Amygdala (tissue), 56 donors: Measurements from ENCODE around the gene CPNE5.

Experiments
- DNase-seq, 56 donors: peaks; one replicate each; lab custom pipeline; 2025; lab: John Stamatoyannopoulos, UW

Gene CPNE5

GRCh38 chr6:36752187-36752885, 86.9 kb downstream of the CPNE5 start:
- DNase-seq = no peak

GRCh38 chr6:36751833-36752186, 87.4 kb downstream of the CPNE5 start:
- no peak for DNase-seq

- DNase-seq = no peak
Measured at GRCh38 chr6:36751091-36751490, 88.2 kb downstream of the CPNE5 start.

DNA sequence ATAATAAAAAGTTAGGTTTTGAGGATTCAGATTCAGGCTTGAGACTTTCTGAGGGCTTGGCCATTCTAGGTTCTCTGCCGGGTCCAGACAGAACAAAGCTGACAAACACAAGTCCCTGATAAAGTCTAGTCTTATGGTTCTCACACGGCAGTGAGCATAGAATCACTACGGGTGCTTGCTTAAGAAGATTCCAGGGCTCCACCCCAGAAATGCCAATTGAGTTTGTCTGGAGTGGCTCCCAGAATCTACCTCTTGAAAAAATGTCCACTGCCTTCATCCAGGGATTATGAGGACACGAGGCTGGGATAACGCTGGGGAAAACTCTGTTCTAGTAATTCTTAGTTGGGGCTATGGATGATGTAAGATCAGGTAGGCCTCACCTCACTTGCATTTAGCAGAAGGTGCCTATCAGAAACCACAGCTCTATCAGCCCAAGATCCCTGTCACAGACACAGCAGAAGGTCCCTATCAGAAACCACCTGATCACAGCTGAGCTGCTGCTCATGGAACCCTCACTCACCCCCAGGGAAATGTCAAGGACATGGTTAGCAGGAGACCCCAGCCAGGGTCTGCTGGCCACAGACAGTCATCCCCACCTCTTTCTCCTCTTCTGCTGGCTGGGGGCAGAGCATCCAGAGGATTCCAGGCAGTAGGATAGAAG, 89.3 kb downstream of the CPNE5 start:
- no peak for DNase-seq

DNA sequence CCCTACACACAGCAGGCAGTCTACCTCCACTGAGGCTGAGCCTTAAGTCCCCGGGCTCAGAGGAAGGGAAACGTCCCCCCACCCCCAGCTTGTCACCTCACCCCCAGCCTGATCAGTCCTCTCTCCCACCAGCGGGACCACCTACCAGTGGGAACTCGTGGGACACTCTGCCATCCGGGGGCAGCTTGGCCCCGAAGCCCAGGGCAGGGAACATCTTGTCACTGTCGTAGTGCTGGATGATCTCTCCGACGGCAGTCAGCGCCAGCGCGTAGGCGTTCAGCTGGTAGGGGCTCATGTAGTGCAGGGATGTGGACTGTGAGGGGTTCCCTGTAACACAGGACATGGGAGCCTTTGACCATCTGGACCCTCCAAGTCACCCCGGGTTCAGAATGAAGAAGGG, 93.0 kb downstream of the CPNE5 start:
- no peak for DNase-seq

GRCh38 chr6:36745836-36746235, 93.4 kb downstream of the CPNE5 start:
- DNase-seq = no peak

DNA sequence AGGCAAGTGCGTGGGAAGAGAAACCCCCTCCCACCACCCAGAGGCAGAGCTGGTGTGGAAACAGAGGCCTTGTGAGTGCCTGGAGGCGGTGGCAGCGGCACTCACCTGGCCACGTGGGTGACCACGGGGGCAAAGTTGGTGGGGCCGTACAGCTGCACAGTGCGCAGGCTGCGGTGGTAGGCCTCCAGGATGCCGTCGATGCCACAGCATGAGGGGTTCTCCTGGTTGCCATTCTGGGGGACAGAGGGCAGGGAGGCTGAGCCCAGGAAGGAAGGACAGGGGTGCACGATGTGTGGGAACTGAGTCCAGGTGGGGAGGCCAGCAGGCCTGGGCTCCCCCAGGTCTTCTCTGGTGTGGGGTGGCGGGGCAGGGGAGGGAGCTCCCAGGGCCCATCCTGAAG, 94.0 kb downstream of the CPNE5 start:
- no peak for DNase-seq

DNA sequence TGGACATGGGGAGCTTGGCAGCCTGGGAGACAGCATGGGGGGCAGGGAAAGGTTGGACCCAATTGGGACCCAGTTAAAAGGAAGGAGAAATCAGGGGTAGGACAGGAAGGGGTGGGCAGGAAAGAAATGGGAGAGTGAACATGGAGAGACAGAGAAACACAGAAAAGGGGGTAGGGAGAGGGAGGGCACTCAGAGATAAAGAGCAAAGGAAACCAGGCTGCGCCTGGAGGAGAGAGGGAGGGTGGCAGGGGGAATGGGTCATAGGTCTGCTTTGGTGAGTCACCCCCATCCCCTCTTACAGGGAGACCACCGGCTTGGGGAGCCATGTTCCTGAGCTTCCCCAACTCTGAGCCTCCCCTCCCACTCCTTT, 95.0 kb downstream of the CPNE5 start:
- DNase-seq = no peak

DNA sequence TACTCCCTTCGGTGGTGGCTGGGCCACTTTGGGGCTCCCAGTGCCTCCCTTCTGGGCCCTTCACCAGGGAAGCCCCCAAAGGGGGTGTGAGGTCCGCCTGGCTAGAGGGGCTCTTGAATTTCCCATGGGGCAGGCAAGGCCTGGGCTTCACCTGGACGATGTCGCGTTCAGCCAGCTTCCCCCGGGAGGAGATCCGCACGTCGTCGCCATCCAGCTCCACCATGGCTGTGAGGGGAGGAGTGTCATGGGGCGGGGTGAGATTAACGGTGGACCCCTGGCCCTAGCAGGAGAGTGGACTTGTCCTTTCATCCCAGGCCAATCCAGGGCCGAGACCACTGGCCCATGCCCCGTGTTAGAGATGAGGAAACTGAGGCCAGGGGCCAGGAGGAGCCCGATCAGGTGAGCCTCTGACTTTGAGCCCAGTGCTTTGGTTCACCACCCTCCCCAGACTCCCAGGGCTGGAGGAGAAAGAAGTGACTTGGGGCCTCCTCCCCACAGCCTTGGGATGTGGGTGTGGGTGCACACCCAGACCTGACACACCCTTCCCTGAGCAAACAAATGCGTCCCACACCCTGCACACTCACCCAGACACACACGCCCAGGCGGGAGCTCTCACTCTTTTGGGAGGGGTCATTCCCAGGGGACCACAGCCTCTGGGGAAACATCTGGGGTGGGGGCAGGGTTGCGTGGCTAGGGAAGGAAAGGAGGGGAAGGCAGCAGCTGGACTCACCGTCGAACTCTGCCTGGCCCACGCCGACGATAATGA, 95.5 kb downstream of the CPNE5 start:
- DNase-seq = no peak

DNA sequence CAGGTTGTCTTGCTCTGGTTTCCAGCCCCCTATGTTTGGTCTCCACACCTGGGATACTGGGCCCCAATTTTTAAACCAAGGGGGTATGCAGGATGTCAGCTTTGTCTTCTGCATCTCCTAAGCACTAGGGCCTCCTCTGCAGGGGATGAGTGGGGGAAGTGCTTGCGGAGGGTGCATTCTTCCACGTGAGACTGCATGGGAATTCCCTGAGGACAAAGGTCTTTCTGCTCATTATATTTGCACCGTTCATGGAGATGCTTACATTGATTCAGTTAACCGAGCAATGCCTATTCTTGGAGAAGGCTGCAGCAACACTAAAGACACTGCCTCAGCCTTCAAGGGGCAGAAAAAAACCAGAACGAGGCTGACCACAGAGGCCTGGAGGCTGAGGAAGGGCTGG, 96.2 kb downstream of the CPNE5 start:
- DNase-seq = no peak

- DNase-seq = no peak
Measured at GRCh38 chr6:36742146-36742545, 97.1 kb downstream of the CPNE5 start.

DNA sequence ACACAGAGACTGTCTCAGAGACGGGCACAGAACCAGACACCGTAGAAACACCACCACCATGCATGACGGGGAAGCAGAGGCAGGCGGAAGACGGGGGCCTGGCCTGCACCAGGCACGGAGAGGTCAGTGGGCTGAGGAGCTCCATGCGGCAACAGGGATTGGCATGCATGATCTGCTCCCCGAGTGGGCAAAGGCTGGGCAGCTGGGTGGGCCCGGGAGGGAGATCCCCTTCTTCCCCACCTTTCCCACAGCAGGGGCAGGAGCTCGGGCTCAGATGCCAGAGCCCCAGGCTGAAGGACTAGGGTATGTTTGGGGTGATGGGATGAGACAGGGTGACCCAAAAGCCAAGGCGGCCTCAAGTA, 98.4 kb downstream of the CPNE5 start:
- no peak for DNase-seq

GRCh38 chr6:36739947-36740817, 99.1 kb downstream of the CPNE5 start:
- DNase-seq = peak in 1 of 56 donors; percentile 4

DNA sequence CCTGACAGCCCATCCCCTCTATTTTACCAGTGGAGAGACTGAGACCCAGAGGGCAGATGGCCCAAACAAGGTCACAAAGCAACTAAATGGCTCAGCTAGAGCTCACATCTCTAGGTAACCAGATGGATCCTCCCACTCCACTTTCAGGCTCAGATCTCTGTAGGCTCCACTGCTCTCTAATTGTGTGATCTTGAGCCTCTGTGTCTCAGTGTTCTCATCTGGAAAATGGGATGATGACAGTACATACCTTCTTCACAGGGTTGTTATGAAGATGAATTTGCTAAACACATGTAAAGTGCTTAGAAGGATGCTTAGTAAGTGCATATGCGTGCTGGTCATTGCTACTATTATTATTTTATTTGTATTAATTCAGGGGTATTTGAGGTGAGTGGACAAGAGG, 101.1 kb downstream of the CPNE5 start:
- no peak for DNase-seq

GRCh38 chr6:36737043-36737785, 102.0 kb downstream of the CPNE5 start:
- no peak for DNase-seq

DNA sequence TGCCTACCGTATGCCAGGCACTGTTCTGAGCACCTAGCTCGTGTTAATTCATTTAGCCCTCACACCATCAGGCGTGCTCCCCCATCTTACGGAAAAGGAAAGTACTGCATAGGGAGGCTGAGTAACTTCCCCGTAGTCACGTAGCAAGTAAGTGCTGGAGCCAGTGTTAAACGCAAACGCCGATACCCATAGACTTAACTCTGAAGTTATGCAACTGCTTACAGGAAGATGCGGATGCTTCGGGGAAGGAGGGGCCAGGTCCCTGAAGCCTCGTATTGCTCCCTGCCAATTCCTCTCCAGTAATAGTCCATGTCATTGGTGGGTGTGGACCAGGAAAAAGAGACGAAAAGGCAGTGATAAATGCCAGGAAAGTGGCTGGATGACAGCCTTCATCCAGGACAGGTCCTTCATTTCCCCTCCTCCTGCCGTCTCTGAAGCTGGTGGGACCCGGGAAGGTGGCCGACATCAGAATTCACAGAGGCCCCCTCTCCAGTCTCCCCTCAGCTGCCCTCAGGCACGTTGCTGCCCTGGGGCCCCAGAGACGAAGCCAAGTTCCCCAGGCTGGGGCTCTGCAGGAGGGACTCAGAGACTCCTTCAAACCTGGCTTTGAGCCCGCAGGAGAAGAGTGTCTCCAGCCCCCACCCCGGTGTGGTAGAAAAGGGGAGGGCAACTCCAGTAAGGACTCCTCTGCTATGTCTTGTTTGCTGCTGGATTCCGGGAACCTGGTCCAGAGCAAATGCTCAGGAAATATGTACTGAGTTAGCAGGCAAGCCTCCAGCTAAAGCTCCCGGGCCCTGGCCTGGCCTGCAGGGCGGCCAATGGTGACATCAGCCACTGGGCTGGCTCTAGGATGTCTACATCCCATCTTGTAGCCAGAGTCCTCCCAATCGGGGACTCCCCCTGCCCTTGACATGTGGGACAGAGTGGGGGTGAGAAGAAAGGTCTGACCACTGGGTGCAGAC, 103.9 kb downstream of the CPNE5 start:
- peak in 11 of 56 donors; percentile 6 to 49 (median 25) for DNase-seq

GRCh38 chr6:36734486-36735060, 104.7 kb downstream of the CPNE5 start:
- DNase-seq = no peak

- no peak for DNase-seq
Measured at GRCh38 chr6:36733300-36733699, 105.9 kb downstream of the CPNE5 start.
